T-helper 17 cell (primary cell): ENCODE data around the gene CEP128. TPM values are rescaled to one million over a fixed set of nuclear protein-coding genes. Genes with fewer than 3 reads are reported as not detected.
"Not testable (repeated sequence)": the region's sequence is repeated elsewhere in the genome, so short reads cannot be mapped to it uniquely, and the experiment has no call there.

ENCODE experiments used
- ATAC-seq: fragments of 150-1000 bp; cut with Tn5 transposase; 2 replicates; pipeline ENCODE4 v1.10.0; 2021; ENCODE audit warnings: mild to moderate bottlenecking, moderate library complexity
- DNase-seq, 3 donors: peaks; one replicate each; pipeline versions ENCODE4 v3.0.0 to v3.0.0-alpha.2; 2020 to 2021
- H3K9me3 ChIP-seq: one replicate; pipeline ENCODE4 v1.7.0; 2013; ENCODE audit warnings: low read length, mild to moderate bottlenecking; ENCODE audit not compliant: control insufficient read depth, poor library complexity, severe bottlenecking
- H3K27ac Mint-ChIP-seq: one replicate; pipeline ENCODE4 v1.8.0; 2022; ENCODE audit warnings: mild to moderate bottlenecking, moderate library complexity, mixed read lengths
- H3K27me3 Mint-ChIP-seq: one replicate; pipeline ENCODE4 v1.8.0; 2022; ENCODE audit warnings: mixed read lengths
- H3K36me3 Mint-ChIP-seq: one replicate; pipeline ENCODE4 v1.8.0; 2022; ENCODE audit warnings: low read depth, mixed read lengths
- H3K4me1 Mint-ChIP-seq: one replicate; pipeline ENCODE4 v1.8.0; 2022; ENCODE audit warnings: mild to moderate bottlenecking, mixed read lengths
- H3K4me3 Mint-ChIP-seq: one replicate; pipeline ENCODE4 v1.8.0; 2022; ENCODE audit warnings: mild to moderate bottlenecking, moderate library complexity, mixed read lengths
- total RNA-seq, 4 donors: library from RNA in 2 of 4; stranded (reverse) in 2 of 4; gene quantifications; one replicate each; pipeline ENCODE4 v1.2.3 and lab custom pipeline; 2022 to 2026

CEP128 gene
- total RNA-seq, 2 donors from 2014 or later, result 19.6 to 25.1 TPM

DNA sequence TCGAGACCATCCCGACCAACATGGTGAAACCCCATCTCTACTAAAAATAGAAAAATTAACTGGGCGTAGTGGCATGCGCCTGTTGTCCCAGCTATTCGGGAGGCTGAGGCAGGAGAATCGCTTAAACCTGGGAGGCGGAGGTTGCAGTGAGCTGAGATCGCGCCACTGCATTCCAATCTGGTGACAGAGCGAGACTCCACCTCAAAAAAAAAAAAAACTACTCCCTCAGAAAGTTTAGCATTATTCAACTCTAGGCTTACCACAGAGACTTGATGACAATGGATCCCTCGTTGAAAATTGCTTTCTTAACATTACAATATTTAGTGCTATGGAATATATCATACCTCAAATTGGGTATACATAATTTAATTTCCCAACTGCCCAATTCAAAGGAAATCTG, 29.5 kb downstream of the CEP128 start:
- not testable (repeated sequence) for H3K27ac Mint-ChIP-seq, H3K27me3 Mint-ChIP-seq, H3K9me3 ChIP-seq, H3K4me1 Mint-ChIP-seq, ATAC-seq, DNase-seq, H3K4me3 Mint-ChIP-seq, H3K36me3 Mint-ChIP-seq

- H3K36me3 Mint-ChIP-seq, result peaks cover 6% of the 10 kb centered on the region
- H3K9me3 ChIP-seq, result no peaks in the 10 kb centered on the region
- H3K27me3 Mint-ChIP-seq, result no peaks in the 10 kb centered on the region
- ATAC-seq, result no peak
- no peak overlapping the region for H3K27ac Mint-ChIP-seq
- no peak for DNase-seq
- no peak overlapping the region for H3K4me3 Mint-ChIP-seq
- peaks cover 4% of the 10 kb centered on the region for H3K4me1 Mint-ChIP-seq
These were observed 34.6 kb downstream of the CEP128 start for GRCh38 chr14:80906946-80907345.

- peaks cover 4% of the 10 kb centered on the region for H3K4me1 Mint-ChIP-seq
- no peak overlapping the region for H3K4me3 Mint-ChIP-seq
- ATAC-seq, result no peak
- no peak overlapping the region for H3K27ac Mint-ChIP-seq
- no peaks in the 10 kb centered on the region for H3K9me3 ChIP-seq
- no peaks in the 10 kb centered on the region for H3K27me3 Mint-ChIP-seq
- H3K36me3 Mint-ChIP-seq, result peaks cover 6% of the 10 kb centered on the region
- no peak for DNase-seq
These were observed 35.2 kb downstream of the CEP128 start for GRCh38 chr14:80906336-80906735.

DNA sequence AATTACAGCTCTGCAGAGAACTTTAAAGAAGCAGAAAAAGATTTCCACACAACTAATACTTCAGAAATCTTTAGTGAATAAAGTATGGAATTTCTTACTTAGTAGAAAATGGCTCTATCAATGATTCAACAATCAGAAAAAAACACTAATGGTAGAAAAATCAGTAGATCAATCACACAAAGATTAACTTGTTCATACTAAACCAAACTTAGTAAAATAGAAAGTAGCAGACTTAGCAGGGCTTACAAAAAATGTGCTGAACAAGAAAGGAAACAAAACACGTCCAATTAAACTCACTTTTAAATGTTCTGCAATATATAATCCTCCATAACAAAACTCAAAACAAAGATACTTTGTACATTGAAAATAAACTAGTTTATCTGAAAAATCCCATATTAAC, 38.9 kb downstream of the CEP128 start:
- no peak overlapping the region for H3K4me3 Mint-ChIP-seq
- peaks cover 2% of the 10 kb centered on the region for H3K4me1 Mint-ChIP-seq
- no peak overlapping the region for H3K27ac Mint-ChIP-seq
- H3K36me3 Mint-ChIP-seq, result peaks cover 11% of the 10 kb centered on the region
- no peak for DNase-seq
- no peaks in the 10 kb centered on the region for H3K27me3 Mint-ChIP-seq
- no peak for ATAC-seq
- no peaks in the 10 kb centered on the region for H3K9me3 ChIP-seq

GRCh38 chr14:80901822-80902221, 39.7 kb downstream of the CEP128 start:
- no peaks in the 10 kb centered on the region for H3K9me3 ChIP-seq
- peaks cover 13% of the 10 kb centered on the region for H3K36me3 Mint-ChIP-seq
- ATAC-seq (no peak), DNase-seq (no peak)
- no peak overlapping the region for H3K27ac Mint-ChIP-seq
- H3K27me3 Mint-ChIP-seq, result no peaks in the 10 kb centered on the region
- H3K4me3 Mint-ChIP-seq, result no peak overlapping the region
- H3K4me1 Mint-ChIP-seq, result peaks cover 2% of the 10 kb centered on the region

GRCh38 chr14:80901260-80901659, 40.3 kb downstream of the CEP128 start:
- DNase-seq (no peak), ATAC-seq (no peak)
- H3K9me3 ChIP-seq, result no peaks in the 10 kb centered on the region
- Mint-ChIP-seq H3K36me3 (peaks cover 11% of the 10 kb centered on the region), H3K27me3 (no peaks in the 10 kb centered on the region), H3K27ac (no peak overlapping the region), H3K4me3 (no peak overlapping the region), H3K4me1 (no peaks in the 10 kb centered on the region)

GRCh38 chr14:80872645-80873044, 68.9 kb downstream of the CEP128 start:
- H3K27ac Mint-ChIP-seq, result no peak overlapping the region
- no peaks in the 10 kb centered on the region for H3K27me3 Mint-ChIP-seq
- ATAC-seq (no peak), DNase-seq (no peak)
- H3K36me3 Mint-ChIP-seq, result peaks cover 4% of the 10 kb centered on the region
- H3K4me1 Mint-ChIP-seq, result no peaks in the 10 kb centered on the region
- no peak overlapping the region for H3K4me3 Mint-ChIP-seq
- peaks cover 3% of the 10 kb centered on the region for H3K9me3 ChIP-seq

- Mint-ChIP-seq H3K27ac (no peak overlapping the region), H3K27me3 (no peaks in the 10 kb centered on the region), H3K4me3 (no peak overlapping the region), H3K4me1 (no peaks in the 10 kb centered on the region), H3K36me3 (peaks cover 4% of the 10 kb centered on the region)
- no peak for ATAC-seq
- peaks cover 4% of the 10 kb centered on the region for H3K9me3 ChIP-seq
- DNase-seq, result no peak
These were observed 73.3 kb downstream of the CEP128 start for GRCh38 chr14:80868260-80868659.

DNA sequence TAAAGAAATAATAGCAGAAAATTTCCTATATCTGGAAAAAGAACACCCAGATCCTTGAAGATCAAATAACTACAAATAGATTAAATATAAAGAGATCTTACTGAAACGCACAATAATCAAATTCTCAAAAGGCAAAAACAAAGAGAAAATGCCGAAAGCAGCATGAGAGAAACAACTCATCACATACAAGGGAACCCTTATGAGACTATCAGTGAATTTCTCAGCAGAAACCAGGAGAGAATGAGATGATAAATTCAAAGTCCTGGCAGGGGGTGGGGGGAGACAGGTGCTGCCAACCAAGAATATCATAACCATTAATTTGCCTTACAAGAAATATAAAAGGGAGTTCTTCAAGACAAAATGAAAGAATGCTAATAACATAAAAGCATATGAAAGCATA, 73.7 kb downstream of the CEP128 start:
- H3K9me3 ChIP-seq, result peaks cover 4% of the 10 kb centered on the region
- Mint-ChIP-seq H3K4me3 (no peak overlapping the region), H3K4me1 (no peaks in the 10 kb centered on the region), H3K36me3 (peaks cover 4% of the 10 kb centered on the region), H3K27me3 (no peaks in the 10 kb centered on the region), H3K27ac (no peak overlapping the region)
- no peak for ATAC-seq
- DNase-seq, result no peak

DNA sequence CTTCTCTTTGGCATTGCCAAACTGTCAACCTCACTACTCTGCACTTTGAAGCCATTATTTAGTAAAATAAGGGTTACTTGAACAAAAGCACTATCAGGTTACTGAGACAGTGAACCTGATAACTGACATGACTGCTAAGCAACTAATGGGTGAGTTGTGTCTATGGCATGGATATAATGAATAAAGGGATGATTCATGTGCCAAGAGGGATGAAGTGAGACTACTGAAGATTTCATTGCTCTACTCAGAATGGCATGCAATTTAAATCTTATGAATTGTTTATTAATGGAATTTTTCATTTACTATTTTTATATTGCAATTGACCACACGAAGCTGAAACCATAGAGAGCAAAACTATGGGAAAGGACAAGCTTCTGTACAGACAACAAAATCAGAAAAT, 74.4 kb downstream of the CEP128 start:
- H3K9me3 ChIP-seq, result peaks cover 4% of the 10 kb centered on the region
- Mint-ChIP-seq H3K4me3 (no peak overlapping the region), H3K36me3 (peaks cover 4% of the 10 kb centered on the region), H3K27me3 (no peaks in the 10 kb centered on the region), H3K27ac (no peak overlapping the region), H3K4me1 (no peaks in the 10 kb centered on the region)
- ATAC-seq (no peak), DNase-seq (no peak)

DNA sequence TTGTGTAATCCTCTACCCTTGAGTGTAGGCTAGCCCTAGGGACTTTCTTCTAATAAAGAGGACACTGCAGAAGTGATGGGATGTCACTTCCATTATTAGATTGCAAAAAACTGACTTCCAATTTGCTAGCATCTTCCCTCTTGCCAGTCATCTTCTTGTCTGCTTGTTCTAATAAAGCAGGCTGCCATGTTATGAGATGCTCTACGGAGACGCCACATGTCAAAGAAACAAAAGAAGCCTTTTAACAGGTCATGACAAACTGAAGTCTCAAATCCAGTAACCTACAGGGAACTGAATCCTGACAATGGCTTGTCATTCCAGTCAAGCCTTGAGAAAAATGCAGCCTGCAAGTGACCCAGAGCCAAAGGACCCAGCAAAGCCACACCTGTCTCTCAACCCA, 76.0 kb downstream of the CEP128 start:
- H3K9me3 ChIP-seq, result peaks cover 4% of the 10 kb centered on the region
- peaks cover 2% of the 10 kb centered on the region for H3K36me3 Mint-ChIP-seq
- no peak overlapping the region for H3K27ac Mint-ChIP-seq
- H3K4me3 Mint-ChIP-seq, result no peak overlapping the region
- H3K27me3 Mint-ChIP-seq, result no peaks in the 10 kb centered on the region
- ATAC-seq (no peak), DNase-seq (no peak)
- no peaks in the 10 kb centered on the region for H3K4me1 Mint-ChIP-seq

DNA sequence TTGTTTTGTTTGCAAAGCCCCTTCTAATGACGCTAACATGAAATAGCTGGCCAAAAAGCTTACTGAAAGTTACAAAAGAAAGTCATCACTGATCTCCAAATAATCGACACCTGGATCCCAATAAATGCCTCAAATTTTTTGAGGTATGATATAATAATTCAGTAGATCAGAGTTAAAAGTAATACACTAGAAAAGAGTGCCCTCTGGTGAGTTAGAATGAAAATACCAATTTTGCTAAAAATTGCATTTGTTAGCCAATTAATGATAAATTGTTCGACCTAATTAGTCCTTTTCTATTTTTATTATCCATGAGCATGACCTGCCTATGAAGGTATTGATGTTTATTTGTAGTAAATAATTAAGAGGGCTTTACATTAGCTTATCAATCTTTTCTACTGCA, 78.6 kb downstream of the CEP128 start:
- peak overlapping the region; percentile 29 for H3K27ac Mint-ChIP-seq
- no peaks in the 10 kb centered on the region for H3K27me3 Mint-ChIP-seq
- H3K36me3 Mint-ChIP-seq, result no peaks in the 10 kb centered on the region
- H3K4me3 Mint-ChIP-seq, result no peak overlapping the region
- peaks cover 4% of the 10 kb centered on the region for H3K9me3 ChIP-seq
- no peaks in the 10 kb centered on the region for H3K4me1 Mint-ChIP-seq
- DNase-seq (no peak), ATAC-seq (no peak)

DNA sequence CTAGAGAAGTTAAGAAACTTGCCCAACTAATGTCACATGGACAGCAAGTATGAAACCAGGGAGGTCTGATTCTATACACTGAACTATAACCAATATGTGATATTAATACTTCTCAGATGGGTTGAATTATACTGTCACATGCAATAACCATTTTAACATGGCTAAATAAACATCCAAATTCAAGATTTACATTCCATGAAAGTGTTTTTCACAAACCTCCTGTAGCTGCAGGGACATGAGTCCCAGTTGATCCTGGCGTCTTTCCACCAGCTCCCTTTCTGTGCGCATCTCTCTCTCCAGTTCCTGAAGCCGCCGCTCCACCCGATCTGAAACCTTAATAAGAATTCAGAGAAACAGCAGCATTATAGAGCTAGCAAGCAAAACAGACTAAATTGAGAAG, 79.0 kb downstream of the CEP128 start:
- no peak for ATAC-seq
- no peak for DNase-seq
- no peaks in the 10 kb centered on the region for H3K36me3 Mint-ChIP-seq

DNA sequence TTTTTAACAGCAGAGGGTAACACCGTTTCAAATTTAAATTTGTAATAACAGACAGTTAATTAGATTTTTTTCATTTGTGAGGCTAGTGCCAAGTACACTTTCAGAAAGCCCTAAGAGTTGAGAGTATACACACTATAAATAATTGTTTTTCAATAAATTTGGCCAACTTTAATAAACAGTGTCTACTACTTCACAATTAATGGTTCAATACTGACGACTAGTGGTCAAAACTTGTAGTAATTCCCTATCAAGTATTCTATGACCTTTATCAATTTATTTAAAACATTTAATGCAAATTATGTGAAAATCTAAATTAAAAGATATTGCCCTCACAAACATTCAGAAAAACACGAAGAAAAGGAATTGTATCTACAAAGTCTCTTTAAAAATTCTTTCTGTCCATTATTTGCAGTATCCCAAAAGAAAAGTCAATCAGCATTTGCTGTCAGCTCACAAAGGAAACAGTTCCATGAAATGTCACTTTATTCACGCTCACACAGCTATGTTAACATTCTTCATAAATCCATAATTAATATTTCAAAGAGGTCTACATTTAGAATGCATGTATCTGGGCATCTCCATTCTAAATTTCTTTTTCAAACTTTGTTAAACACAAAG, 91.2 kb downstream of the CEP128 start:
- H3K27ac Mint-ChIP-seq, result no peak overlapping the region
- no peak for ATAC-seq
- no peaks in the 10 kb centered on the region for H3K27me3 Mint-ChIP-seq
- no peak for DNase-seq
- H3K4me1 Mint-ChIP-seq, result peaks cover 2% of the 10 kb centered on the region
- H3K9me3 ChIP-seq, result no peaks in the 10 kb centered on the region
- no peak overlapping the region for H3K4me3 Mint-ChIP-seq
- H3K36me3 Mint-ChIP-seq, result no peaks in the 10 kb centered on the region

More for the DNA sequence above, 79.0 kb downstream of the CEP128 start:
- H3K27me3 Mint-ChIP-seq, result no peaks in the 10 kb centered on the region
- no peak overlapping the region for H3K27ac Mint-ChIP-seq
- H3K4me1 Mint-ChIP-seq, result no peaks in the 10 kb centered on the region
- H3K4me3 Mint-ChIP-seq, result no peak overlapping the region
- peaks cover under 1% of the 10 kb centered on the region for H3K9me3 ChIP-seq
